B cell (primary cell): ENCODE measurements around the gene CXorf66. TPM values are rescaled to one million over a fixed set of nuclear protein-coding genes. Genes with fewer than 3 reads are reported as not detected.

Source experiments
- ATAC-seq: fragments of 200-7000 bp; cut with Tn5 transposase; one replicate; pipeline ENCODE4 v1.10.0; 2021; ENCODE audit warnings: low read depth, mild to moderate bottlenecking, moderate number of reproducible peaks, moderate library complexity
- CTCF ChIA-PET: fragments of 350-600 bp; sonication (Branson Sonifier 250); formaldehyde crosslinking; loops from one replicate; lab custom pipeline; 2021; ENCODE audit warnings: antibody characterized with exemption, inconsistent platforms; lab: Charles Lee
- POLR2A ChIA-PET: fragments of 350-600 bp; sonication (Branson Sonifier 250); formaldehyde crosslinking; loops from one replicate; lab custom pipeline; 2021; ENCODE audit warnings: antibody characterized with exemption; lab: Charles Lee
- DNase-seq: peaks from one replicate; pipeline ENCODE4 v3.0.0; 2013
- H2AFZ ChIP-seq: 2 replicates; pipeline ENCODE4 v1.6.1; 2012; ENCODE audit warnings: mild to moderate bottlenecking, low read depth, low read length; ENCODE audit not compliant: insufficient read depth, poor library complexity, severe bottlenecking
- H3K27ac ChIP-seq, 2 donors: 1 replicate in 1 of 2; 2 replicates in 1 of 2; pipeline ENCODE4 v1.5.1; 2012 to 2013; ENCODE audit warnings: low read length in 2 of 2, mild to moderate bottlenecking in 2 of 2, moderate library complexity in 1 of 2
- H3K27me3 ChIP-seq, 4 experiments: fragments of 200-600 bp in 1 of 4; sonication (generic) in 1 of 4; replicated peaks in 1 of 4; 1 replicate in 2 of 4; 2 replicates in 2 of 4; pipeline versions ENCODE4 v1.6.1 to v1.7.0; 2013 to 2016; ENCODE audit warnings: low read length in 3 of 4, mild to moderate bottlenecking in 2 of 4, mixed read lengths in 1 of 4, moderate library complexity in 1 of 4; ENCODE audit not compliant: insufficient read depth in 4 of 4, control insufficient read depth in 3 of 4; ENCODE audit errors: control extremely low read depth in 1 of 4
- H3K36me3 ChIP-seq, 2 experiments: replicated peaks in 1 of 2; 1 replicate in 1 of 2; 2 replicates in 1 of 2; pipeline versions ENCODE4 v1.6.1 to v1.7.1; 2013; ENCODE audit warnings: low read length in 1 of 2; ENCODE audit not compliant: insufficient read depth in 2 of 2, control insufficient read depth in 1 of 2; ENCODE audit errors: control extremely low read depth in 1 of 2, extremely low read depth in 1 of 2
- H3K4me1 ChIP-seq, 2 donors: fragments of 200-600 bp in 1 of 2; sonication (generic) in 1 of 2; 1 replicate in 1 of 2; 2 replicates in 1 of 2; pipeline versions ENCODE4 v1.5.1 to v1.6.1; 2013 to 2017; ENCODE audit warnings: low read length in 2 of 2; ENCODE audit not compliant: control insufficient read depth in 2 of 2, insufficient read depth in 2 of 2
- H3K4me2 ChIP-seq: replicated peaks from 2 replicates; pipeline ENCODE3; 2012; ENCODE audit warnings: mild to moderate bottlenecking, low read depth, low read length; ENCODE audit not compliant: poor library complexity, severe bottlenecking
- H3K4me3 ChIP-seq, 5 experiments: fragments of 200-600 bp in 1 of 5; sonication (generic) in 1 of 5; 1 replicate in 3 of 5; 2 replicates in 2 of 5; pipeline versions ENCODE4 v1.5.1 to v1.7.0; 2011 to 2016; ENCODE audit warnings: low read length in 4 of 5, mild to moderate bottlenecking in 4 of 5, low read depth in 2 of 5, control low read depth in 1 of 5, moderate library complexity in 1 of 5; ENCODE audit not compliant: insufficient read depth in 1 of 5; ENCODE audit errors: control extremely low read depth in 1 of 5, extremely low read depth in 1 of 5
- H3K79me2 ChIP-seq: fragments of 200-600 bp; sonication (generic); one replicate; pipeline ENCODE4 v1.6.0; 2016; ENCODE audit warnings: low read length; ENCODE audit not compliant: control insufficient read depth, insufficient read depth
- H3K9ac ChIP-seq: fragments of 200-600 bp; sonication (generic); 2 replicates; pipeline ENCODE4 v1.6.1; 2017; ENCODE audit warnings: mild to moderate bottlenecking, low read length, moderate library complexity
- H3K9me3 ChIP-seq, 3 donors: one replicate each; pipeline versions ENCODE4 v1.6.1 to v1.7.1; 2013; ENCODE audit warnings: low read length in 2 of 3; ENCODE audit not compliant: control insufficient read depth in 2 of 3, insufficient read depth in 1 of 3; ENCODE audit errors: control extremely low read depth in 1 of 3
- H4K20me1 ChIP-seq: 2 replicates; pipeline ENCODE4 v1.6.0; 2012; ENCODE audit warnings: mild to moderate bottlenecking, low read length; ENCODE audit not compliant: insufficient read depth, control insufficient read depth, poor library complexity, severe bottlenecking
- H3K27ac Mint-ChIP-seq: one replicate; pipeline ENCODE4 v1.8.0; 2021; ENCODE audit warnings: mixed read lengths
- H3K27me3 Mint-ChIP-seq: one replicate; pipeline ENCODE4 v1.8.0; 2021; ENCODE audit warnings: mixed read lengths
- H3K4me1 Mint-ChIP-seq: one replicate; pipeline ENCODE4 v1.8.0; 2021; ENCODE audit warnings: mixed read lengths
- H3K4me3 Mint-ChIP-seq: one replicate; pipeline ENCODE4 v1.8.0; 2021; ENCODE audit warnings: mixed read lengths
- H3K9me3 Mint-ChIP-seq: one replicate; pipeline ENCODE4 v1.8.0; 2022; ENCODE audit warnings: mixed read lengths; ENCODE audit not compliant: insufficient read depth
- EZH2 ChIP-seq: IDR thresholded peaks from 2 replicates; pipeline ENCODE4 v1.6.1; 2012; ENCODE audit warnings: borderline replicate concordance, low read depth, mild to moderate bottlenecking, moderate library complexity, low read length; ENCODE audit not compliant: insufficient read depth, poor library complexity, severe bottlenecking
- WGBS: methylation state at CpG from one replicate; pipeline ENCODE4 v1.1.5; 2013; ENCODE audit warnings: missing lambda C conversion rate; ENCODE audit not compliant: insufficient coverage; 5-methylcytosine and 5-hydroxymethylcytosine counted together
- intact Hi-C: fragments of 100-400 bp; cut with micrococcal nuclease; formaldehyde crosslinking; loops from one replicate; pipeline ENCODE4 v1.10.0; 2022
- polyA plus RNA-seq: library from polyadenylated mRNA; depleted of rRNA; stranded (reverse); fragments of >200 nt; gene quantifications from 2 replicates; pipeline ENCODE4 v1.2.3, GENCODE V29; 2012
- total RNA-seq, 2 donors: library from RNA; stranded (reverse); fragments of 120-200 nt in 1 of 2; gene quantifications; 1 replicate in 1 of 2; 2 replicates in 1 of 2; pipeline versions ENCODE4 v1.2.3 to v1.2.4, GENCODE V29; 2013 to 2022
- TF ChIP-seq, protein P1 (sequence below): fragments of 200-600 bp; IDR thresholded peaks from one replicate; pipeline ENCODE4 v1.8.0; 2022; ENCODE audit warnings: antibody characterized with exemption, mild to moderate bottlenecking

The CXorf66 gene
- total and polyA plus RNA-seq, 2 donors (not counting 1 experiment from before 2014, with no cell fraction given): not detected

DNA sequence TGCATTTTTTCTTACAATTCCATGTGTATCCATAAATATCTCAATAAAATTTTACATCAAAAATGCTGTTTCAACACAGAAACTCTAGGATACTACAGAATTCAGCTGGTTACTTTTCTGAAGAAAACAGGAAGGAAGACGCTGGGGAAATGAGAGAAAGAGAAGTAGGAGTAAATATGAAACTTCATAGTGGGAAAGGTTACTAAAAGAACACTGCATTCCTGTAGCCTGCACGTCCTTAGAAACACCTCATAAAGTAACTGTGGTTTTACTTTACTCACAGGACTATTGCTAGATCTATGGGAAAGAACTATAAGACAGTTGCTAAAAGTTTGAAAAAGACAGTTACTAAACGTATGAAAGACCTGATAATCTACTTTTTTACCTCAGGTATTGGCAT lies 55.6 kb downstream of the CXorf66 start:
- Mint-ChIP-seq H3K27ac (no peak overlapping the region), H3K9me3 (no peaks in the 10 kb centered on the region), H3K27me3 (no peaks in the 10 kb centered on the region), H3K4me3 (peak overlapping the region; percentile 32), H3K4me1 (peaks cover 25% of the 10 kb centered on the region)
- no peak for TF ChIP-seq EZH2
- TF ChIP-seq, protein P1, sequence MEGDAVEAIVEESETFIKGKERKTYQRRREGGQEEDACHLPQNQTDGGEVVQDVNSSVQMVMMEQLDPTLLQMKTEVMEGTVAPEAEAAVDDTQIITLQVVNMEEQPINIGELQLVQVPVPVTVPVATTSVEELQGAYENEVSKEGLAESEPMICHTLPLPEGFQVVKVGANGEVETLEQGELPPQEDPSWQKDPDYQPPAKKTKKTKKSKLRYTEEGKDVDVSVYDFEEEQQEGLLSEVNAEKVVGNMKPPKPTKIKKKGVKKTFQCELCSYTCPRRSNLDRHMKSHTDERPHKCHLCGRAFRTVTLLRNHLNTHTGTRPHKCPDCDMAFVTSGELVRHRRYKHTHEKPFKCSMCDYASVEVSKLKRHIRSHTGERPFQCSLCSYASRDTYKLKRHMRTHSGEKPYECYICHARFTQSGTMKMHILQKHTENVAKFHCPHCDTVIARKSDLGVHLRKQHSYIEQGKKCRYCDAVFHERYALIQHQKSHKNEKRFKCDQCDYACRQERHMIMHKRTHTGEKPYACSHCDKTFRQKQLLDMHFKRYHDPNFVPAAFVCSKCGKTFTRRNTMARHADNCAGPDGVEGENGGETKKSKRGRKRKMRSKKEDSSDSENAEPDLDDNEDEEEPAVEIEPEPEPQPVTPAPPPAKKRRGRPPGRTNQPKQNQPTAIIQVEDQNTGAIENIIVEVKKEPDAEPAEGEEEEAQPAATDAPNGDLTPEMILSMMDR: no peak
- WGBS: no CpG with 5 or more reads among the region's 3 CpGs
- CTCF ChIA-PET: no interaction called here
- Histone ChIP-seq H3K9me3 (no peaks in the 10 kb centered on the region), H3K4me2 (no peak overlapping the region), H3K4me3 (no peak overlapping the region), H2AFZ (no peak overlapping the region), H3K36me3 (no peaks in the 10 kb centered on the region), H3K27ac (no peak overlapping the region), H3K27me3 (no peaks in the 10 kb centered on the region), H3K9ac (no peak overlapping the region), H3K79me2 (peaks cover 44% of the 10 kb centered on the region), H4K20me1 (peaks cover 2% of the 10 kb centered on the region), H3K4me1 (peaks cover 7 to 10% of the 10 kb centered on the region in 2 donors)
- POLR2A ChIA-PET: no interaction called here
- intact Hi-C loops: no loop called here
- ATAC-seq (no peak), DNase-seq (no peak)

DNA sequence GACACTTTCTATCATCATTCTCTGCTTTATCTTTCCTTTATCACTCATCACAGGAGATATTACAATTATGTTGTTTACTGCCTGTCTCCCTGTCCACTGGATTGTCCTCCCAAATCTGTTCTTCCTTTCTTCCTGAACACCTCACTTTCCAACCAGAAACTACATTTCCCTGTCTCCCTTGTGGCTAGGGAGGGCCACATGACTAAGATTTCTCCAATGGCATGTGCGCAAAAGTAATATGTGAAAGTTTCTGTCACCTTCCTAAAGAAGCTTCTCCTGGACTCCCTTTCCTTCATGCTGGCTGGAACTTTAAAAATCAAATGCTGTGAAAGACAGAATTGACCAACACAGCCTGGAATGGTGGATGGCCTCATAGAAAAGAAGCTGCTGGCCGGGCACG lies 58.2 kb downstream of the CXorf66 start:
- Histone ChIP-seq H3K9ac (no peak overlapping the region), H3K79me2 (peaks cover 33% of the 10 kb centered on the region), H2AFZ (no peak overlapping the region), H3K4me3 (no peak overlapping the region), H3K4me2 (no peak overlapping the region), H3K4me1 (peaks cover 7 to 10% of the 10 kb centered on the region in 2 donors), H4K20me1 (peaks cover 5% of the 10 kb centered on the region), H3K27ac (no peak overlapping the region), H3K36me3 (no peaks in the 10 kb centered on the region), H3K9me3 (no peaks in the 10 kb centered on the region), H3K27me3 (no peaks in the 10 kb centered on the region)
- POLR2A ChIA-PET: no interaction called here
- Mint-ChIP-seq H3K9me3 (no peaks in the 10 kb centered on the region), H3K27ac (no peak overlapping the region), H3K27me3 (no peaks in the 10 kb centered on the region), H3K4me1 (peaks cover 22% of the 10 kb centered on the region), H3K4me3 (no peak overlapping the region)
- intact Hi-C loops: no loop called here
- ATAC-seq: no peak
- CTCF ChIA-PET: no interaction called here
- WGBS: no CpG with 5 or more reads among the region's 3 CpGs
- no peak for DNase-seq
- TF ChIP-seq, protein P1: no peak
- no peak for TF ChIP-seq EZH2
